Epithelial cell of esophagus (primary cell): ENCODE results near the gene PODXL2.
"Not testable (repeated sequence)": the region's sequence is repeated elsewhere in the genome, so short reads cannot be mapped to it uniquely, and the experiment has no call there.

Experiments used
- DNase-seq: peaks from one replicate; pipeline ENCODE4 v3.0.0; 2010; ENCODE audit warnings: low read depth
- H3K4me3 ChIP-seq: 2 replicates; pipeline ENCODE4 v1.5.1; 2011; ENCODE audit warnings: mild to moderate bottlenecking, low read length, control low read depth
- TF ChIP-seq, protein P1 (sequence below): IDR thresholded peaks from 2 replicates; pipeline ENCODE4 v1.5.1; 2011; ENCODE audit warnings: low read depth, mild to moderate bottlenecking, low read length, control low read depth, inconsistent platforms; ENCODE audit not compliant: insufficient read depth; ENCODE audit errors: missing control alignments

Gene PODXL2

DNA sequence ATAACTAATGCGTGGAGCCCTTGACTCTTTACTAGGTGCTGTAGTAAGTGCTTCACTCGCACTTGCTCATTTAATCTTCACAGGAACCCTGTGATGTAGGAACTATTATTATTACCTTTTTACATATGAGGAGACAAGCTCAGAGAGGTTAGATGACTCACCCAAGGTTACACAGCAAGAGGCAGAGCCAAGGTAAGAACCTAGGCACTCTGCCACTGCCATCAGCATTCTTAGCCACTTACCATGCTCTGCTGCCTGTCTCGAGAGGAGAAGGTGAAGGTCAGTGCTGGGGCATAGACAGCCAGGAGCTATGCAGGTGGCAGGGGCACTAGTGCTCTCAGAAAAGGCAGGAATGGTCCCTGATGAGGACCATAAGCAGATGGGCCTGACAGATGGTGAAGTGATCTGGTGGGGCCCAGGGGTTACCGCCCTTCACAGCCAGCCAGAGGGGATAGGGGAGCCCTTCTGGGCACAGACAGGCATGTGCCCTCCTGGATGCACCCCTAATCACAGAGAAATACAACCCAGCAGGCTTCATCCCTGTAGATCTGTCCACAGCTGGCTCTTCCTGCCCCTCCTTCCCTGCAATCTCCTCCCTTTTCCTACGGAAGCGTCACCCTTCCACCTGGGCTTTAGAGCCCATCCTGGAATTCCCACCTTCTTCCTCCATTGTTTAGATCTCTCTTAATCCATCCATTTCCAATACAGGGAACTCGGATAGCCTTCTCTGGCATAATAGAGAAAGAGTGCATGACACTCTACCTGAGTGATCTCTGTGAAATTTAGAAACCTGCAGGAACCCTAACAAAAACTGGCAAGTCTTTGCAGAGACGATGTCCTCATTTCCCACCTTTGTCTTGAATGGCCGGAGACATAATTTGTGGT is 70.7 kb downstream of the PODXL2 start:
- peak; percentile 20 for DNase-seq
- TF ChIP-seq, protein P1, sequence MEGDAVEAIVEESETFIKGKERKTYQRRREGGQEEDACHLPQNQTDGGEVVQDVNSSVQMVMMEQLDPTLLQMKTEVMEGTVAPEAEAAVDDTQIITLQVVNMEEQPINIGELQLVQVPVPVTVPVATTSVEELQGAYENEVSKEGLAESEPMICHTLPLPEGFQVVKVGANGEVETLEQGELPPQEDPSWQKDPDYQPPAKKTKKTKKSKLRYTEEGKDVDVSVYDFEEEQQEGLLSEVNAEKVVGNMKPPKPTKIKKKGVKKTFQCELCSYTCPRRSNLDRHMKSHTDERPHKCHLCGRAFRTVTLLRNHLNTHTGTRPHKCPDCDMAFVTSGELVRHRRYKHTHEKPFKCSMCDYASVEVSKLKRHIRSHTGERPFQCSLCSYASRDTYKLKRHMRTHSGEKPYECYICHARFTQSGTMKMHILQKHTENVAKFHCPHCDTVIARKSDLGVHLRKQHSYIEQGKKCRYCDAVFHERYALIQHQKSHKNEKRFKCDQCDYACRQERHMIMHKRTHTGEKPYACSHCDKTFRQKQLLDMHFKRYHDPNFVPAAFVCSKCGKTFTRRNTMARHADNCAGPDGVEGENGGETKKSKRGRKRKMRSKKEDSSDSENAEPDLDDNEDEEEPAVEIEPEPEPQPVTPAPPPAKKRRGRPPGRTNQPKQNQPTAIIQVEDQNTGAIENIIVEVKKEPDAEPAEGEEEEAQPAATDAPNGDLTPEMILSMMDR: no peak
- no peak overlapping the region for H3K4me3 ChIP-seq

DNA sequence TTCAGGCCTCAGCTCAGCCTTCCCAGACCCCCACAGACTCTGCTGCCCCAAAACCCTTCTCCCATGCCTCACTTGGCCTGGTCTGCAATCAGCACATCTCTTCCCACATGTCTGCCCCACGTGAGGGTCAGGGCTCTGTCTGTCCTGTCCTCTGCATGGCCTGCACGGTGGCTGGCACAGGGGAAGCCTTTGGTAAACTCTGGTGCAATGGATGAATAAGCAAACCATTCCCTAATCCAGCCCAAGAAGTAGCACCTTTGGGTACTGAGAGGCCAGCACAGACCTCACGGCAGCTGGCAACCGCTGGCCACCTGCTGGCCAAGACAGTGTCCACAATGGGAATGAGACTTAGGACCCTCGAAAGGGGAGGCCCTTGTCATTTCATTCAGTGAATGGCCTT is 71.4 kb downstream of the PODXL2 start:
- DNase-seq: no peak
- no peak overlapping the region for H3K4me3 ChIP-seq
- TF ChIP-seq, protein P1: no peak

DNA sequence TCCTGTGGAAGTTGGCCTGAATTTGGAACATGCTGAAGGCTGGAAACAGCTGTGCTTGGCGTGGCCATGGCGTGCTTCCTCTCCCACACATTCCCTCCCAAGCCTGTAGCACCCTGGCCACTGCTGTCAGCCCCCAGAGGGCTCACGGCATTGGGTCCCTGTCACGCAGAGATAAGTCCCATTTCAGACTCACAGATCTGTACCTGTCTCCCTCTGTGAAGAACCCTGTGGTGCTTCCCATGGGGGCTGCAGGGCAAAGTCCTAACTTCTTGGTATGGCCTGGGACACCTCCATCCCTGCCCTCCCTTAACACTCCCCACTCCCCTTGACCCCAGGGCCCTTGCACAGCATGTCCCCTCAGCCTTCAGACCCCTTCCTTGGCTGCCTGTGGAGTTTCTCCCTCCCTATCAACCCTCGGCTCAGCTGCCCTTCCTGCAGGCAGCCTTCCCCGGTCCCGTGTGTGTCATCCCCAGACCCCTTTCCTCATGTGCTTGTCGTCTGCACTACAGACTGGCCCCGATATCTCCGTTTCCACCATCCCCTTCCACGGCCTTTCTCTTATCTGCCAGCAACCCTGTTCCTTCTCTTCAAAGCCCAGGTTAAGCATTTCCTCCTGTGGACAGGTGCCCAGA is 72.4 kb downstream of the PODXL2 start:
- TF ChIP-seq, protein P1: no peak
- no peak overlapping the region for H3K4me3 ChIP-seq
- DNase-seq: no peak

DNA sequence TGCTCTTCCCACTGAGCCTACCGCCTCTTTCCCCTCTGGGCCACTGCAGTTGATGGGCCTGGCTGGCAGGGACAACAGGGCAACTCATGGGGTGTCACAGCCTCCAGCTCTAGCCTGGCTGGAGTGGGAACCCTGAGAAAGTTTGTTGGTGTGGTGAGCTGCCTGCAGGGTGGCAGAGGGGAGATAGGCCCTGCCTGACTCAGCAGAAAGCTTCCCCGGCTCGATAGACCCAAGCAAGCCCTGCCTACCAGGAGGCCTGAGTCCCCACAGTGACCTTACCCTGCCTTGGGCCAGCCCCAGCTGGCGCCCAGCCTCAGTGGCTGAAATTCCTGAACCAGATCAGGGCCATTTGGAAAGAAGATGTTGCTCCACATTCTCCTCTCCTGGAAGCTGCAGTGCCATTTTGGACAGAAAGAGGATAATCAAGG is 73.2 kb downstream of the PODXL2 start:
- TF ChIP-seq, protein P1: no peak
- H3K4me3 ChIP-seq: no peak overlapping the region
- DNase-seq: no peak

DNA sequence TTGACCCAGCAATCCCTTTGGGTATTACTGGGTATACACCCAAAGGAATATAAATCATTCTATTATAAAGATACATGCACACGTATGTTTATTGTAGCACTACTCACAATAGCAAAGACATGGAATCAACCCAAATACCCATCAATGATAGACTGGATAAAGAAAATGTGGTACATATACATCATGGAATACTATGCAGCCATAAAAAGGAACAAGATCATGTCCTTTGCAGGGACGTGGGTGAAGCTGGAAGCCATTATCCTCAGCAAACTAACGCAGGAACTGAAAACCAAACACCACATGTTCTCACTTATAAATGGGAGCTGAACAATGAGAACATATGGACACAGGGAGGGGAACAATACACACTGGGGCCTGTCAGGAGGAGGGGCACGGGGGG is 75.9 kb downstream of the PODXL2 start:
- H3K4me3 ChIP-seq, DNase-seq: not testable (repeated sequence)

DNA sequence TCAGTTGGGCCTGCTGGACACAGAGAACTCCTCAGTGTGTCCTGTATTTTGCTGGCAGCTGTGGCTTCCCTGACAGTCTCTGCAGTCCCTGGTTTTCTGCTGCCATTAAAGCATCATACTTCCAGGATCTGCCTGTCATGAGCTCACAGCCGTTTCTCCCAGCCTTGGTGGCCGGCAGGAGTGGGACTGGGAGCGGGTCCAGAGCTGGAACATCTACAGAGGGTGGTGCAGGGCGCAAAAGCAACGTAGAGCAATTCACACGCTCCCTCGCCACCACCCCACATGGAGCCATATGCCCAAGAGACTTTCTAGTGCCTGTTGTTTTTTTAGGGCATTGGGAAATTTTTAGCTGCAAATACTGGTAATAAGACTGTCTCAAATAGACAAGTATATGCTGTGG is 77.3 kb downstream of the PODXL2 start:
- TF ChIP-seq, protein P1: no peak
- no peak for DNase-seq
- no peak overlapping the region for H3K4me3 ChIP-seq

DNA sequence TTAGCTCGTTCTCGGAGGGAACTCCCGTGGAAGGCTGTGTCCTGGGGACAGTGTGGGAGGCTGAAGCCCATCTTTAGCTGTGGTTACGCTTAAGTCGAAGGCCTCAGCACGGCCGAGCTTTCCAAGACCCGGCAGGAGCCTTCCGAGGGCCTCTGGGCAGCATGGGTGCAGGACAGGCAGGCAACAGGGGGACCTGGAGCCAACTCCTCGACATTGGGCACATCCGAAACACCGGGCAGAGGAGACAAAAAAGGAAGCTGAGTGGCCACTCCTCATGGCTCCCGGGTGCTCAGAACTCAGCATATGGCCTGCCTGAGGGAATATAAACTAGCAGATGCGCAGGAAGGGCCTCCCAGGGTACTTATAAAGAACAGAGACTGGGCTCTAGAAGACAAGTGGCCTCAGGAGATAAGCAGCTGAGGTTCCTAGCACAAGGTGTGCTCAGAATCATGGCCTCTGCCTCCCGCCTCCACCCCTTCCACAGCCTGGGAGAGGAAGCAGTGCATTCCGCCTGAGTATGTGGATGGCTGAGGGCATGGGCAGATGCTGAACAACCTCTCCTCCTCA is 77.9 kb downstream of the PODXL2 start:
- H3K4me3 ChIP-seq: no peak overlapping the region
- TF ChIP-seq, protein P1: no peak
- DNase-seq: no peak
